Hematopoietic multipotent progenitor cell treated with erythropoietin and hydrocortisone succinate and interleukin-3 and kit ligand, for 4 days (in vitro differentiated cells): Measurements from ENCODE around the gene OPN4.
A peak's percentile ranks its signal among the peaks of the same experiment; 100 is the strongest.

ENCODE experiments used
- DNase-seq: peaks from one replicate; pipeline ENCODE4 v3.0.0-alpha.2; 2015

The OPN4 gene

GRCh38 chr10:86681047-86681446, 26.7 kb downstream of the OPN4 start:
- peak; percentile 29 for DNase-seq

- no peak for DNase-seq
Measured at GRCh38 chr10:86681722-86682386, 27.5 kb downstream of the OPN4 start.

- no peak for DNase-seq
Measured at GRCh38 chr10:86682675-86683074, 28.3 kb downstream of the OPN4 start.

GRCh38 chr10:86684331-86685097, 30.2 kb downstream of the OPN4 start:
- DNase-seq = peak; percentile 23

- DNase-seq = no peak
Measured at GRCh38 chr10:86685416-86685815, 31.1 kb downstream of the OPN4 start.

- no peak for DNase-seq
Measured at GRCh38 chr10:86685893-86686632, 31.7 kb downstream of the OPN4 start.

- DNase-seq = no peak
Measured at GRCh38 chr10:86686972-86687371, 32.6 kb downstream of the OPN4 start.

- DNase-seq = no peak
Measured at GRCh38 chr10:86687750-86688149, 33.4 kb downstream of the OPN4 start.

- peak; percentile 81 for DNase-seq
Measured at GRCh38 chr10:86688398-86688921, 34.1 kb downstream of the OPN4 start.

- DNase-seq = no peak
Measured at GRCh38 chr10:86689146-86689545, 34.8 kb downstream of the OPN4 start.

GRCh38 chr10:86690231-86690630, 35.9 kb downstream of the OPN4 start:
- DNase-seq = no peak

- no peak for DNase-seq
Measured at GRCh38 chr10:86690657-86691084, 36.3 kb downstream of the OPN4 start.

GRCh38 chr10:86691333-86692022, 37.1 kb downstream of the OPN4 start:
- no peak for DNase-seq

GRCh38 chr10:86692023-86692514, 37.7 kb downstream of the OPN4 start:
- no peak for DNase-seq

- DNase-seq = no peak
Measured at GRCh38 chr10:86692664-86693063, 38.3 kb downstream of the OPN4 start.

- DNase-seq = no peak
Measured at GRCh38 chr10:86693275-86693674, 38.9 kb downstream of the OPN4 start.

GRCh38 chr10:86693721-86694369, 39.5 kb downstream of the OPN4 start:
- peak; percentile 72 for DNase-seq

- DNase-seq = no peak
Measured at GRCh38 chr10:86698207-86698940, 44.0 kb downstream of the OPN4 start.

- DNase-seq = no peak
Measured at GRCh38 chr10:86699125-86699524, 44.8 kb downstream of the OPN4 start.

GRCh38 chr10:86699541-86699940, 45.2 kb downstream of the OPN4 start:
- DNase-seq = no peak
